ENCODE data around the gene ZNF37A.
"Not testable (repeated sequence)": the region's sequence is repeated elsewhere in the genome, so short reads cannot be mapped to it uniquely, and the experiment has no call there.

ZNF37A gene

DNA sequence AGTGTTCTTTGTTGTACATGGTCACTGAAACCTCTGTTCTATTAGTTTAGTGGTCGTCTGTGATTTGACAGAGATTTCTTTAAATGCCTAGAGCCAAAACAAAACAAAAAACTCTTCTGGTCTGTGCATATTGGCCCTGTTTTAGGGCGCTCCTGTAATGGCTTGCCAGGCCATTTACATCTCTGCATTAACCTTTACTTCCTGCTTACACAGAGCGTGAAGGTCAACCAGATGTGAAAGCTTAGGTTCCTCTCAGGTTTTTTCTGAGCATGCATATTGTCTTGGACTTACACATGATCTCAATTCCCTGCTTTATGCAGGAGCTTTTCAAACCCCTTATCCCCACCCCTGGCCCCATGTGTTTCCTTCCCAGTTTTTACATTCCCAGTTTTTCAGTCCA, 9.6 kb downstream of the ZNF37A start:
- peaks cover 2% of the 10 kb centered on the region for H3K4me1 Mint-ChIP-seq
- H3K4me3 Mint-ChIP-seq, result no peak overlapping the region
- peaks cover 90% of the 10 kb centered on the region for H3K36me3 Mint-ChIP-seq
- no peak for DNase-seq
- CTCF ChIA-PET, result no interaction called here
- H3K27ac Mint-ChIP-seq, result no peak overlapping the region
- H3K9me3 Mint-ChIP-seq, result peaks cover 66% of the 10 kb centered on the region
- no peaks in the 10 kb centered on the region for H3K27me3 Mint-ChIP-seq

DNA sequence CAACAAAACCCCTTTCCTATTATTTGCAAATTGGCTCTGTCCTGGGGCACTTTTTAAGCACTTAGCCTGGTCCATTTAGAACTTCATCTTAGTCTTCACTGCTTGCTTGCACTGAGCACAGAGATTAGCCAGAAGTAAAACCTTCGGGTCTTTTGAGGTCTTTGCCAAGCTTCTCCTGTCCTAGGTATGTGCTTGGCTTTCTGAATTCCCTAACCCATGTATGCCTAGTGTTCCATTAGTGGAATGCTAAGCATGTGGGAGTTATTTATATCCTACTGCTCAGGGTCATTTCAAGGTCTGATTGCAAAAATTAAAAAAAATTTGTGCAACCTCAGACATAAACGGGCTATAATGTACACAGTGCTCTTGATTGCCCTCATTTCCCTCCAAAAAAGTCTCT, 18.0 kb downstream of the ZNF37A start:
- H3K4me3 Mint-ChIP-seq, result no peak overlapping the region
- CTCF ChIA-PET, result no interaction called here
- no peaks in the 10 kb centered on the region for H3K27me3 Mint-ChIP-seq
- peaks cover 68% of the 10 kb centered on the region for H3K9me3 Mint-ChIP-seq
- no peaks in the 10 kb centered on the region for H3K4me1 Mint-ChIP-seq
- no peak for DNase-seq
- H3K27ac Mint-ChIP-seq, result no peak overlapping the region
- H3K36me3 Mint-ChIP-seq, result peaks cover 46% of the 10 kb centered on the region

DNA sequence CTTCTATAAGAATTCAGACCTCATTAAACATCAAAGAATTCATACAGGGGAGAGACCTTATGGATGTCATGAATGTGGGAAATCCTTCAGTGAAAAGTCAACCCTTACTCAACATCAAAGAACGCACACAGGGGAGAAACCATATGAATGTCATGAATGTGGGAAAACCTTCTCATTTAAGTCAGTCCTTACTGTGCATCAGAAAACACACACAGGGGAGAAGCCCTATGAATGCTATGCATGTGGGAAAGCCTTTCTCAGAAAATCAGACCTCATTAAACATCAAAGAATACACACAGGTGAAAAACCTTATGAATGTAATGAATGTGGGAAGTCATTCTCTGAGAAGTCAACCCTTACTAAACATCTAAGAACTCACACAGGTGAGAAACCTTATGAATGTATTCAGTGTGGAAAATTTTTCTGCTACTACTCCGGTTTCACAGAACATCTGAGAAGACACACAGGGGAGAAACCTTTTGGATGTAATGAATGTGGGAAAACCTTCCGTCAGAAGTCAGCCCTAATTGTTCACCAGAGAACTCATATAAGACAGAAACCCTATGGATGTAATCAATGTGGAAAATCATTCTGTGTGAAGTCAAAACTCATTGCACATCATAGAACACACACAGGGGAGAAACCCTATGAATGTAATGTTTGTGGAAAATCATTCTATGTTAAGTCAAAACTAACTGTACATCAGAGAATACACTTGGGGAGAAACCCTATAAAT, 24.1 kb downstream of the ZNF37A start:
- H3K4me1 Mint-ChIP-seq, result no peaks in the 10 kb centered on the region
- H3K27me3 Mint-ChIP-seq, result no peaks in the 10 kb centered on the region
- no peak overlapping the region for H3K4me3 Mint-ChIP-seq
- CTCF ChIA-PET, result no interaction called here
- H3K9me3 Mint-ChIP-seq, result peaks cover 68% of the 10 kb centered on the region
- no peak for DNase-seq
- H3K36me3 Mint-ChIP-seq, result peaks cover 57% of the 10 kb centered on the region
- H3K27ac Mint-ChIP-seq, result no peak overlapping the region

DNA sequence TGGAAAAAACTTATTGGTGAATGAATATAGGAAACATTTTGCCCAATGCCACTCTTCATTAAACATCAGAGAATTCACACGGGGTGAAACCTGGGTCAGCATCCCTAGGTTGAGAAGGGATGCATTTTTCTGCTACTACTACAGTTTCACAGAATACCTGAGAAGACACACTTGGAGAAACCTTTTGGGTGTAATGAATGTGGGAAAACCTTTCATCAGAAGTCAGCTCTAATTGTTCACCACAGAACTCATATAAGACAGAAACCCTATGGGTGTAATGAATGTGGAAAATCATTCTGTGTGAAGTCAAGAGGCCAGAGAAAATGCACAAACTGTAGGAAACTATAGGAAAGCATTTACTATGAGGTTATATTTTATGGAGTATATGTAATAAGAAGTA, 24.9 kb downstream of the ZNF37A start:
- Mint-ChIP-seq H3K4me1 (no peaks in the 10 kb centered on the region), H3K4me3 (no peak overlapping the region), H3K27me3 (no peaks in the 10 kb centered on the region), H3K9me3 (peaks cover 70% of the 10 kb centered on the region), H3K27ac (no peak overlapping the region), H3K36me3 (peaks cover 55% of the 10 kb centered on the region)
- DNase-seq, result no peak
- CTCF ChIA-PET, result no interaction called here

DNA sequence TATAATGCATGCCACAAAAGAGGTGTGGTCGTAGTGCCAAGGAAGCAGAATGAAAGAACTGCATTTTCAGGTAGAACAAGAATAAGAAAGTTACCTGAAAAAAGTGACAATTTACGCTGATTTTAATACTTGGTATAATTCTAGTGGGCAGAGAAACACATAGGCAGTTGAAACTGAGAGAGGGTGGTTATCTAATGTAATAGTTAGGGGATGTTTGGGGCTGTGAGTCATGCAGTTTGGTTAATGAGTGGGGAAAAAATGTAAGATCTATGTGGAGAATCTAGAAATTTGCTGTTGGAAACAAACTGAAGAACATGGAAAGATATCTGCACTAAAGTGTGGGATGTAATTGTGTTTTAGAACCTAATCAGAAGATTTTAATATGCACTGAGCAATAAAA, 33.7 kb downstream of the ZNF37A start:
- H3K27ac Mint-ChIP-seq, result no peak overlapping the region
- peaks cover 64% of the 10 kb centered on the region for H3K9me3 Mint-ChIP-seq
- H3K36me3 Mint-ChIP-seq, result peaks cover 6% of the 10 kb centered on the region
- H3K4me3 Mint-ChIP-seq, result no peak overlapping the region
- CTCF ChIA-PET, result no interaction called here
- H3K27me3 Mint-ChIP-seq, result no peaks in the 10 kb centered on the region
- H3K4me1 Mint-ChIP-seq, result no peaks in the 10 kb centered on the region
- DNase-seq, result no peak

DNA sequence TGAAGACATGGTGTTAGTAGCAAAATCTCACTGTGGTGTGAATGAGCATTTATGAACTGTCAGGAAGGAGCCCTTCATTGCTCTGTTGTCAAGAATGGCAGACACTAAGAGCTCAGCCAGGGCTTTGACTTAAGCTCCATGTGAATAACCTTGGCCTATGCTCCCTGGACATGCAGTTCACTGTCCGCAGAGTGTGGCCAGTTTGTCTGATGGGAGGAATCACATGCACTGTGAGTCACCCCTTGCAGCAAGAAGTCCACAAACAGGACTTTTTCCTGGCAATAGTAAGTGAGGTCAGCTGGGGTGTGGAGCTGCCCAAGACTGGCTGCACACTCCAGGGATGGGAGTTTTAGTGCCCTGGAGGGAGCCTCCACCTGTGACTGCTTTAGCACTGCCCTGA, 49.5 kb downstream of the ZNF37A start:
- H3K27ac Mint-ChIP-seq, result no peak overlapping the region
- peaks cover 23% of the 10 kb centered on the region for H3K9me3 Mint-ChIP-seq
- CTCF ChIA-PET, result no interaction called here

DNA sequence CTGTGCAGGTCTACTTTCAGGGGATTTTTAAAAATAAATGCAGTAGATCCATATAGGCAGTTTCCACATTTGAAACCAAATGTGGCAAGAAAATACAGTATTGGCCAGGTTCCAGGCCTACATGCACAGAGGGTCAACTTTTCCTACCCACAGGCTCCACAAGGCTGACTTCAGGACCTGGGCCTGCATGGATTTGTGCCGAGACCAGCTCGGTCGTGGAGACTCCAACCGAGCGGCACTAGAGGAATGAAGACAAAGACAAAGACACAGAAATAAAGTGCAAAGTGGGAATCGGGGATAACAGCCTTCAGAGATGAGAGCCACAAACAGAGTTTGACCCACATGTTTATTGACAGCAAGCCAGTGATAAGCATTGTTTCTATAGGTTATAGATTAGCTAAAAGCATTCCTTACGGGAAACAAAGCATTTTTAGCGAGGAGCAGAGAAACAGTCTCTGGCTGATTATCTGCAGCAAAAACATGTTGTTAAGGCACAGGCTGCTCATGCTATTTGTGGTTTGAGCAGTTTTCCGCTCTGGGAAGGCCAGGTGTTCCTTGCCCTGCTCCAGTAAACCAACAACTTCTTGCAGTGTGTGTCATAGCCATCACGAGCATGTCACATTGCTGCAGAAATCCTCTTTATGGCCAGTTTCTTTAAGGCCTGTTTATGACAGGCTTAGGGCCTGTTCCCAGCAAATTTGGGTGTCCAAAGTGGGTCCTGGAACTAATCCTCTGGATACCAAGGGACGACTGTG, 52.6 kb downstream of the ZNF37A start:
- H3K27me3 Mint-ChIP-seq, result no peaks in the 10 kb centered on the region
- CTCF ChIA-PET, result no interaction called here
- DNase-seq, result no peak
- H3K4me3 Mint-ChIP-seq, result no peak overlapping the region
- peaks cover 19% of the 10 kb centered on the region for H3K9me3 Mint-ChIP-seq
- H3K36me3 Mint-ChIP-seq, result no peaks in the 10 kb centered on the region
- no peaks in the 10 kb centered on the region for H3K4me1 Mint-ChIP-seq
- no peak overlapping the region for H3K27ac Mint-ChIP-seq

More for the DNA sequence above, 49.5 kb downstream of the ZNF37A start:
- Mint-ChIP-seq H3K4me1 (no peaks in the 10 kb centered on the region), H3K27me3 (no peaks in the 10 kb centered on the region), H3K36me3 (no peaks in the 10 kb centered on the region), H3K4me3 (no peak overlapping the region)
- DNase-seq, result no peak

DNA sequence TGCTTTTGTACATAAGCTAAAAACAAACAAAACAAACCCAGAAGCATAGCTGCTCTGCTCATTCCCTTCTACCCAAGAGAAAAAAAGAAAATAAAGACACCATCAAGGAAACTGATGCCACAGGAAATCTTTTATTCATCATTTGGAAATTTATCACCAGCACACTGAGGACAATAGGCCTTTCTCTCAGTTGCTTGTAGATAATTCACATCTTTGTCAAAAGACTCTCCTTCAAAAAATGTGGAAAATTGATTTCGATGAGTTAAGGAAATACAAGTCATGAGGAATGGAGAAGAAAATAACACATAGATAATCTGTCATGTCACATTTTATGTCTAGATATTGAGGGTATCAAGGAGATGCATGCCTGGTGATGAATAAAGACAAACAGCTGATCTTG, 53.5 kb downstream of the ZNF37A start:
- Mint-ChIP-seq H3K4me1 (no peaks in the 10 kb centered on the region), H3K27me3 (no peaks in the 10 kb centered on the region), H3K4me3 (no peak overlapping the region), H3K27ac (no peak overlapping the region), H3K36me3 (no peaks in the 10 kb centered on the region), H3K9me3 (peaks cover 17% of the 10 kb centered on the region)
- CTCF ChIA-PET, result no interaction called here
- DNase-seq, result no peak

DNA sequence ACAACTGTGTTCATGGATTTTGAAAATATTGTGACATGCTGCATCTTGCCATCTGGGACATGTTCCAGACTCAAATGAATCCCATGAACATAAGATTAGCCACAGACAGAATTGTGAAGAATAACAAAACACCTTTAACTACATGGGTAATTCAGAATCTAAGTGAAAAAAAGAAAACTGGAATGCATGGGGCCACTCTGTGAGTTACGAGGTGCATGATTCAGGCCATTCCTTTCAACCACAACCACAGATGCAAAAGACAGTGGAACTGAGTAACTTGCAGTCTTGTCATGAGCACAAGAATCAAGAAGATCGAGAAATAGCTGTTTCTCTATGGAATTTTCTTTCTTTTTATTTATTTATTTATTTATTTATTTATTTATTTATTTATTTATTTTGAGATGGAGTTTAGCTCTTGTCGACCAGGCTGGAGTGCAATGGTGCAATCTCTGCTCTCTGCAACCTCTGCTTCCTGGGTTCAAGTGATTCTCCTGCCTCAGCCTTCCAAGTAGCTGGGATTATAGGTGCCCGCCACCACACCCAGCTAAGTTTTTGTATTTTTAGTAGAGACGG, 56.8 kb downstream of the ZNF37A start:
- H3K4me3 Mint-ChIP-seq, H3K36me3 Mint-ChIP-seq, CTCF ChIA-PET, DNase-seq, H3K4me1 Mint-ChIP-seq, H3K27me3 Mint-ChIP-seq, H3K27ac Mint-ChIP-seq: not testable (repeated sequence)
- H3K9me3 Mint-ChIP-seq, result peaks cover 16% of the 10 kb centered on the region

DNA sequence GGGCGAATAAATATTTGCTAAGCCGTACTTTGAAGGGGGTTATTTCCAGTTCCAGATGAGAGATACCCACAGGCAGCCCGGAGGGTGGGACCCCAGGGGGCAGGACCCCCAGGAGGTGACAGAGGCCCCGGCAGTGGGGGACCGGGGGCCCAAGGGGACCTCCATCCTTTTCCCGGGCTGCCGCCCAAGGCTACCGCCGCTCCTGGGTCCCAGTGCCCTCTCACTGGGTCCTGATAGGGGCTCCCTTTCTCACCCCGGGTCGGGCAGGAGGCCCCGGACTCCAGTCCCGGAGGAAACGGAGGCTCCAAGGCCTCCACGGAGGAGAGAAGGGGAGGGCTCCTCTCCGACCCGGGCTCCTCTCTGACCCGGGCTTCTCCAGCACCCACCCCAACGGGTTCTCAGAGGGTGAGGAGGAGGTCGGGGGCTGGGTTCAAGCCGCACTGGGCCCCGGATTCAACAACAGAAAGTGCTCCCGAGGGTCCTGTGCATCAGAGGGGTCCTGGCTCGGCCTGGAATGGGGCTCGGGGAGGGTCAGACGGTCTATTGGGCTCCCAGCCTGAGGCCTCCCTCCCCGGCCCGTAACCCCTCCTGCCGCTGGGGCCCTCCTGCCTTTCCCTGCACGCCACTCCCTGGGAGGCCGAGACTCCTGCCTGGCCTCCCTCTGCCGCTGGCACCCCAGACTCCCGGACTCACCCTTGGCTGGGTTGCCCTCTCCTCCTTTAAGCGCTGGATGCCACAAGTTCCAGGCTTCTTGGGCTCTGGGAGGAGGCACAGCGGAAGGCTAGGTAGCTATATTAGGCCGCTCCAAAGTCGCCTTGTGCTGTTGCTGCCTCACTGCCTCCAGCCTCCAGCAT, 62.5 kb downstream of the ZNF37A start:
- no peaks in the 10 kb centered on the region for H3K36me3 Mint-ChIP-seq
- CTCF ChIA-PET, result no interaction called here
- no peak overlapping the region for H3K27ac Mint-ChIP-seq
- no peaks in the 10 kb centered on the region for H3K27me3 Mint-ChIP-seq
- H3K4me1 Mint-ChIP-seq, result no peaks in the 10 kb centered on the region
- DNase-seq, result no peak
- no peak overlapping the region for H3K4me3 Mint-ChIP-seq
- peaks cover 19% of the 10 kb centered on the region for H3K9me3 Mint-ChIP-seq

DNA sequence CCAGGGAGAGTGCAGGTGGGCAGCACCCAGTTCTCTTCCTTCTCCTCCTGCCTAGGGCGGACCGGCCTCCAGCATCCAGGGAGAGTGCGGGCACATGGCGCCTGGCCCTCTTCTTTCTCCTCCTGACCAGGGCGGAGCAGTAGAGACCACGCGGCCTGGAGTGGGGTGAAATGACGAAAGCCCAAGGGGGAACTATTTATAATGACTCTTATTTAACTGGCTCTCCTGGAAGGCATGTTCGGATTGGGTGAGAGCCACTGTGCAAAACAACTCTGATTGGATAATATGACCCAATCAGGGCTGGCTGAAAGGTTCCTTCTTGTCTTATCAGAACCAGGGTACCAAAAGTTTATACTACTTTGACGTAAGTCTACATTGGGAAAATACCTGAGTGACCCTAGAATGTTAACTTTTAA, 63.1 kb downstream of the ZNF37A start:
- DNase-seq, result no peak
- Mint-ChIP-seq H3K4me1 (no peaks in the 10 kb centered on the region), H3K27ac (no peak overlapping the region), H3K27me3 (no peaks in the 10 kb centered on the region), H3K36me3 (no peaks in the 10 kb centered on the region), H3K9me3 (peaks cover 21% of the 10 kb centered on the region), H3K4me3 (no peak overlapping the region)
- CTCF ChIA-PET, result no interaction called here

DNA sequence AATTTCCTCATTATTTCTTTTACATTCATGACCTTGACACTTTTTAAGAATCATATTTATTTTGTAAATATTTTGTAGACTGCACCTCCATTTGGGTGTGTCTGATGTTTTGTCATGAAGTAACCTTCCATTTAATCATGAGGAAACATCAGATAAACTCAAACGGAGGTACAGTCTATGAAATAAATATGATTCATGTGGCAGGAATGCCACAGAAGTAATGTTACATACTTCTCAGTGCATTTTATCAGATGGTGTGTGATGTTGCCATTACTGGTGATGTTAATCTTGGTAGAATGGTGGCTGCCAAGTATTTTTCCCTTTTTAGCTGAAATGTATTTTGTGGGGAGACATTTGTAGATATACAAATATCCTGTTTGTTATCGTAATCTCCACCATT, 64.9 kb downstream of the ZNF37A start:
- Mint-ChIP-seq H3K4me1 (no peaks in the 10 kb centered on the region), H3K36me3 (no peaks in the 10 kb centered on the region), H3K9me3 (peaks cover 21% of the 10 kb centered on the region), H3K4me3 (no peak overlapping the region), H3K27ac (no peak overlapping the region), H3K27me3 (no peaks in the 10 kb centered on the region)
- DNase-seq, result no peak
- CTCF ChIA-PET, result no interaction called here

DNA sequence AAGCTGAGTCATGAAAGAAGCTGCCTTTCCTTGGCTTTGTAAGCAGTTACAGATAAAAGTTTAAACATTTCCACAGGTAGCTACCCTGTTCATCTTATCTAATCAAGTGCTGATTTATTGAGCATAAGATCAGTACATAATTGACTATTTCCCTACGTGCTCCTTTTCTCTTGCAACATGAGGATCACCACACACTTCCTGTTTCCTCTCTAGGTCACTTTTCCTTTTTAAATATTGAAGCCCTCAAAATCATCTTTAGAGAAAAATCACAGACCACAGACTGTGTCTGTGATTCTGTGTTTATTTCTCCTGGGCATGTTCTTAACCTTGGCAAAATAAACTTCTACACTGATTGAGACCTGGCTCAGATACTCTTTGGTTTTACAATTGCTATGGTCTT, 69.5 kb downstream of the ZNF37A start:
- no peaks in the 10 kb centered on the region for H3K27me3 Mint-ChIP-seq
- H3K27ac Mint-ChIP-seq, result no peak overlapping the region
- CTCF ChIA-PET, result no interaction called here

DNA sequence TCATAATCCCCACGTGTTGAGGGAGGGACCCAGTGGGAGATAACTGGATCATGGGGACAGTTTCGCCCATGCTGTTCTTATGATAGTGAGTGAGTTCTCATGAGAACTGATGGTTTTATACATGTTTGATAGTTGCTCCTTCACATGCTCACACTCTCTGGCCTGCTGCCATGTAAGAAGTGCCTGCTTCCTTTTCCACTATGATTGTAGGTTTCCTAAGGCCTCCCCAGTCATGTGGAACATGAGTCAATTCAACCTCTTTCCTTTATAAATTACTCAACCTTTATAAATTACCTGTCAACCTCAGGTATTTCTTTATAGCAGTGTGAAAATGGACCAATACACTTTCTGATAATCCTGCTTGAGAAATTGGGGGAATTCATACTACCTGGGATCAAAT, 80.2 kb downstream of the ZNF37A start:
- DNase-seq, result no peak
- no peaks in the 10 kb centered on the region for H3K27me3 Mint-ChIP-seq
- CTCF ChIA-PET, result no interaction called here
- no peaks in the 10 kb centered on the region for H3K4me1 Mint-ChIP-seq
- H3K36me3 Mint-ChIP-seq, result no peaks in the 10 kb centered on the region
- H3K9me3 Mint-ChIP-seq, result no peaks in the 10 kb centered on the region
- H3K27ac Mint-ChIP-seq, result no peak overlapping the region
- no peak overlapping the region for H3K4me3 Mint-ChIP-seq

More for the DNA sequence above, 69.5 kb downstream of the ZNF37A start:
- no peak for DNase-seq
- no peak overlapping the region for H3K4me3 Mint-ChIP-seq
- no peaks in the 10 kb centered on the region for H3K4me1 Mint-ChIP-seq
- H3K9me3 Mint-ChIP-seq, result peaks cover 14% of the 10 kb centered on the region
- H3K36me3 Mint-ChIP-seq, result no peaks in the 10 kb centered on the region
